ENCODE measurements around the gene SEC63.
"Not testable (repeated sequence)": the region's sequence is repeated elsewhere in the genome, so short reads cannot be mapped to it uniquely, and the experiment has no call there.

The SEC63 gene

GRCh38 chr6:107943626-107944439 lies 14.2 kb downstream of the SEC63 start:
- no peak for DNase-seq (ENCODE audit: low read depth)
- in situ Hi-C loops (cut with HindIII; ENCODE audit: low sequenced_read_pairs): no loop called here
- no peak for TF ChIP-seq CTCF (IDR thresholded peaks at IDR 0.05; ENCODE audit: low read depth, low read length, missing control alignments)
- H3K4me3 ChIP-seq (ENCODE audit: low read depth, low read length): no peak overlapping the region

GRCh38 chr6:107942142-107942541 lies 15.9 kb downstream of the SEC63 start:
- H3K4me3 ChIP-seq (ENCODE audit: low read depth, low read length): no peak overlapping the region
- DNase-seq (ENCODE audit: low read depth): no peak
- in situ Hi-C loops (cut with HindIII; ENCODE audit: low sequenced_read_pairs): no loop called here
- TF ChIP-seq CTCF (IDR thresholded peaks at IDR 0.05; ENCODE audit: low read depth, low read length, missing control alignments): no peak

- no peak for DNase-seq (ENCODE audit: low read depth)
- no peak for TF ChIP-seq CTCF (IDR thresholded peaks at IDR 0.05; ENCODE audit: low read depth, low read length, missing control alignments)
- no peak overlapping the region for H3K4me3 ChIP-seq (ENCODE audit: low read depth, low read length)
- in situ Hi-C loops (cut with HindIII; ENCODE audit: low sequenced_read_pairs): no loop called here
Observed at GRCh38 chr6:107941627-107942026, 16.4 kb downstream of the SEC63 start.

- in situ Hi-C loops (cut with HindIII; ENCODE audit: low sequenced_read_pairs): no loop called here
- no peak for DNase-seq (ENCODE audit: low read depth)
- no peak overlapping the region for H3K4me3 ChIP-seq (ENCODE audit: low read depth, low read length)
- TF ChIP-seq CTCF (IDR thresholded peaks at IDR 0.05; ENCODE audit: low read depth, low read length, missing control alignments): no peak
Observed at GRCh38 chr6:107941199-107941598, 16.8 kb downstream of the SEC63 start.

- DNase-seq (ENCODE audit: low read depth); H3K4me3 ChIP-seq (ENCODE audit: low read depth, low read length); in situ Hi-C loops (cut with HindIII; ENCODE audit: low sequenced_read_pairs): not testable (repeated sequence)
Observed at GRCh38 chr6:107936910-107937292, 21.1 kb downstream of the SEC63 start.

GRCh38 chr6:107936162-107936909 lies 21.7 kb downstream of the SEC63 start:
- TF ChIP-seq CTCF (IDR thresholded peaks at IDR 0.05; ENCODE audit: low read depth, low read length, missing control alignments): no peak
- in situ Hi-C loops (cut with HindIII; ENCODE audit: low sequenced_read_pairs): no loop called here
- DNase-seq (ENCODE audit: low read depth): no peak

GRCh38 chr6:107934229-107934628 lies 23.8 kb downstream of the SEC63 start:
- DNase-seq (ENCODE audit: low read depth); H3K4me3 ChIP-seq (ENCODE audit: low read depth, low read length); in situ Hi-C loops (cut with HindIII; ENCODE audit: low sequenced_read_pairs): not testable (repeated sequence)

More at GRCh38 chr6:107936162-107936909, 21.7 kb downstream of the SEC63 start:
- H3K4me3 ChIP-seq (ENCODE audit: low read depth, low read length): no peak overlapping the region
